ENCODE data around the gene TTC12.

DNA sequence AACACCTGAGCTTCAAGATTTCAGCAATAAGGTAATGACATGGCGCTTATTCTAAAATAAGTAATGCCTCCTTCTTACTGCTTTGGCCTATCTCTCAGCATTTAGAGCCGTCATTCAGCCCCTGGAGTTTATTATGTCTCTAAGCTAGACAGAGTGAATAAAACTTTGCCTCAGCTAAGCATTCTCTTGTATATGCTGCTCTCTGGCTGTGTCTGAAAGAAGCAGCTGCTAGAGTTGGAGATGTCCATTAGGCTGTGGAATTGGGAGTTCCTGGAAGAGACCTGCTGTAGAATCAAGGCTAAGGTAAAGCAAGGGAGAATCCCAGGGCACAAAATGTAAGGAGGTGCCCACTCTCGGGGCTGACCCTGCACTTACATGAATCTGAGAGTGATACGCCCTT is 35.5 kb upstream of the TTC12 start:
- no peak for TF ChIP-seq POLR2A (IDR thresholded peaks at IDR 0.05; ENCODE audit: low read depth, low read length)
- TF ChIP-seq TAF1 (IDR thresholded peaks at IDR 0.05; ENCODE audit: low read depth, low read length): no peak
- no peak for TF ChIP-seq POLR2AphosphoS5 (IDR thresholded peaks at IDR 0.05; ENCODE audit: low read depth, low read length)
- no peak for TF ChIP-seq SPI1 (IDR thresholded peaks at IDR 0.05; ENCODE audit: low read depth, low read length)
- TF ChIP-seq POU2F2 (IDR thresholded peaks at IDR 0.05; ENCODE audit: low read depth, low read length): no peak
- no peak for TF ChIP-seq PAX5 (IDR thresholded peaks at IDR 0.05; ENCODE audit: insufficient read depth, low read length, severe bottlenecking)

Data from GM12891 (cell line).